Ascending aorta (tissue), 2 donors: ENCODE results near the gene SEMA5A. TPM values are rescaled to one million over a fixed set of nuclear protein-coding genes. Genes with fewer than 3 reads are reported as not detected.

Source experiments
- DNase-seq, 2 donors: peaks; one replicate each; pipeline ENCODE4 v3.0.0-alpha.2; 2019; ENCODE audit warnings: low spot score in 2 of 2
- H3K27ac ChIP-seq, 2 donors: fragments of 200-600 bp; sonication (generic); one replicate each; pipeline ENCODE4 v1.5.1; 2016 to 2017; ENCODE audit warnings: mild to moderate bottlenecking in 1 of 2
- H3K27me3 ChIP-seq: fragments of 200-600 bp; sonication (generic); one replicate; pipeline ENCODE4 v1.5.1; 2017
- H3K36me3 ChIP-seq, 2 donors: fragments of 200-600 bp; sonication (generic); one replicate each; pipeline ENCODE4 v1.5.1; 2016
- H3K4me1 ChIP-seq, 2 donors: fragments of 200-600 bp; sonication (generic); one replicate each; pipeline ENCODE4 v1.5.1; 2016 to 2017; ENCODE audit warnings: mild to moderate bottlenecking in 1 of 2
- H3K4me3 ChIP-seq, 2 donors: fragments of 200-600 bp; sonication (generic); one replicate each; pipeline ENCODE4 v1.5.1; 2016 to 2017; ENCODE audit warnings: mild to moderate bottlenecking in 1 of 2
- H3K9me3 ChIP-seq, 2 donors: fragments of 200-600 bp; sonication (generic); one replicate each; pipeline ENCODE4 v1.5.1; 2016
- intact Hi-C: fragments of 100-400 bp; cut with DNase I; formaldehyde crosslinking; loops from one replicate; pipeline ENCODE4 v1.15.1; 2023
- total RNA-seq: library from RNA; depleted of rRNA; stranded (reverse); fragments of >200 nt; gene quantifications from one replicate; pipeline ENCODE4 v1.1.0, GENCODE V29; 2016
- TF ChIP-seq, protein P1 (sequence below), 3 experiments: fragments of 200-600 bp in 2 of 3; fragments of 450-650 bp in 1 of 3; sonication (generic) in 2 of 3; IDR thresholded peaks; one replicate each; pipeline ENCODE4 v1.5.1; 2016 to 2019; ENCODE audit warnings: antibody characterized with exemption in 3 of 3, mild to moderate bottlenecking in 1 of 3, moderate library complexity in 1 of 3

SEMA5A gene
- total RNA-seq, 1 donor from 2014 or later, result 18.4 TPM

DNA sequence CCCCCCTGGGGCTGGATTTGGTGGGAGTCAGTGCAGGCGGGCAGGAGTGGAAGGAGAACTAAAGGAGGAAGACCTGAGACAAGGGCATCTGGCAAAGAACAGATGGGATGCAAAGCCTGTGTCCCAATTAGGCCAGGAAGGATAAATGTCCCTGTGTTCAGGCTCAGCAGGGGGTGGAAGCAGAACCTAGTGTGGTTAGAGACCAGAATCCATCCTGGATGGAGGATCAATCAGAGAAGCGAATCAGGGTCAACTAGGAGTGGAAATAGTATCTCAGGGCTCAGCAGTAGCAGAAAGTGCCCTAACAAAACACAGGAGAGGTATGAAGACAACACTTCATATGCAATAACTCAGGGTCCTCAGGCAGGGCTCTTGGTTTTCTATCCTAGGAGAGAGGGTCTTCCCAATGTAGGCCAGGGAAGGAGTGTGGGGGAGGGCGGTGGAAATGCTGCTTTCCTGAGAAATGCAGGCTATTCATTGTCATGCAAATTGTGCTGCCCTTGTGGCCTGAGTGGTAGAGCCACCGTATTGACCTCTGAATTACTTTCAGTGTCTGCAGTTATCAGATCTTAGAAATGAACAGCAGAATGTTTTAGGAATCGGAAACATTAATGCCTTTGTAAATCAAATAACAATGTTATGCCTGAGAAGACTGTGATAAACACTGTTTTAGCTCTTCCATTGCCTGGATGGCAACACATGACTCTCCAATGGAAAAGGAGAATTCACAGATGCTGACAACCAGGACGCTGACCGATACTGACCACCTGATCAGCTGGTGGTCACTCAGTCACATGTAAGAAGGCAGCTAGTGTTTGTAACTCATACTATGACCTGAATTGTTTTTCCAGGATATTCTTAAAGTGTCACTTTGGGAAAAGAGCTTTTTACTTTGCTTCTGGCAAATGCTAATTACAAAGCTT is 323.6 kb downstream of the SEMA5A start:
- H3K27me3 ChIP-seq, result no peaks in the 10 kb centered on the region
- no peak overlapping the region for H3K27ac ChIP-seq
- H3K36me3 ChIP-seq, result no peaks in the 10 kb centered on the region
- TF ChIP-seq, protein P1, sequence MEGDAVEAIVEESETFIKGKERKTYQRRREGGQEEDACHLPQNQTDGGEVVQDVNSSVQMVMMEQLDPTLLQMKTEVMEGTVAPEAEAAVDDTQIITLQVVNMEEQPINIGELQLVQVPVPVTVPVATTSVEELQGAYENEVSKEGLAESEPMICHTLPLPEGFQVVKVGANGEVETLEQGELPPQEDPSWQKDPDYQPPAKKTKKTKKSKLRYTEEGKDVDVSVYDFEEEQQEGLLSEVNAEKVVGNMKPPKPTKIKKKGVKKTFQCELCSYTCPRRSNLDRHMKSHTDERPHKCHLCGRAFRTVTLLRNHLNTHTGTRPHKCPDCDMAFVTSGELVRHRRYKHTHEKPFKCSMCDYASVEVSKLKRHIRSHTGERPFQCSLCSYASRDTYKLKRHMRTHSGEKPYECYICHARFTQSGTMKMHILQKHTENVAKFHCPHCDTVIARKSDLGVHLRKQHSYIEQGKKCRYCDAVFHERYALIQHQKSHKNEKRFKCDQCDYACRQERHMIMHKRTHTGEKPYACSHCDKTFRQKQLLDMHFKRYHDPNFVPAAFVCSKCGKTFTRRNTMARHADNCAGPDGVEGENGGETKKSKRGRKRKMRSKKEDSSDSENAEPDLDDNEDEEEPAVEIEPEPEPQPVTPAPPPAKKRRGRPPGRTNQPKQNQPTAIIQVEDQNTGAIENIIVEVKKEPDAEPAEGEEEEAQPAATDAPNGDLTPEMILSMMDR (IDR thresholded peaks at IDR 0.05), result no peak
- H3K4me3 ChIP-seq, result no peak overlapping the region
- no peak for DNase-seq
- no peaks in the 10 kb centered on the region for H3K4me1 ChIP-seq
- no peaks in the 10 kb centered on the region for H3K9me3 ChIP-seq
- intact Hi-C loops, result no loop called here

DNA sequence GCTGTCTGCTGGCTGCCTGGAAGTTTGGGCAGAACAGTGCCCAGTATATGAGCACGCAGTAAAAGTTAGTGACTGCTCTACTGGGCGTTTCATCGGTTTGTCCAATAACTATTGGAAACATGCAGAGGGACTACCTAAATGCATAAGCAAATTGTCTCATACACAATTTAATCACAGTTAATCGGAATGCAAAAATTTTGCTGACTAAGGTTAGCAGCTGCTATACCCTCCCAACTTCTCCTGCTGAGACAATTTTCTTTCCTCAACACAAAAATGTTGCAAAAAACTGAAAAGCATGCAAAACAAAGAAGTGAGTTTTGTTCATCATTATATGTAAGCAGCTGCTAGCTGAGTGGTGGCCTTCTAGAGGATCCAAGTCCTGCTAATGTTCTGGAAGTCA is 327.5 kb downstream of the SEMA5A start:
- TF ChIP-seq, protein P1 (IDR thresholded peaks at IDR 0.05), result no peak
- no peak overlapping the region for H3K27ac ChIP-seq
- H3K4me3 ChIP-seq, result no peak overlapping the region
- intact Hi-C loops, result loop anchor here (5.0 kb wide), 1 partner anchor 1016 kb away; no protein-coding TSS in a partner anchor
- H3K4me1 ChIP-seq, result no peaks in the 10 kb centered on the region
- no peaks in the 10 kb centered on the region for H3K36me3 ChIP-seq
- DNase-seq, result no peak
- H3K27me3 ChIP-seq, result no peaks in the 10 kb centered on the region
- H3K9me3 ChIP-seq, result no peaks in the 10 kb centered on the region

DNA sequence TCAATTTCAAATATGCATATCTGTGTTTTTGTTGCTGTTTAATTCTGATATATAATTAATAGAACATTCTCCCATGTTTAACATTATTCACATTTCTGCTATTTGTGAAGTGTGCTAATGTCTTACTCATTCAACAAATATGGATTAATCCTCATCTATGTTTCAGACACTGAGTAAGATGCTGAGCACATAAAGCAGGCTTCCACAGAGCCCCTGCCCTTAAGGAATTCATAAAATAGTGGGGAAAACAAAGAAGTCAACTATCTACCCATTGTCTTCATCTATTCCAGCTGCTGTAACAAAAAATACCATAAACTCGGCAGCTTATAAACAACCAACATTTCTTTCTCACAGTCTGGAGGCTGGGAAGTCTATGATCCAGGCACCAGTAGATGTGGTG is 333.3 kb downstream of the SEMA5A start:
- Histone ChIP-seq H3K4me1 (no peaks in the 10 kb centered on the region), H3K9me3 (no peaks in the 10 kb centered on the region), H3K4me3 (no peak overlapping the region), H3K27ac (no peak overlapping the region), H3K36me3 (no peaks in the 10 kb centered on the region), H3K27me3 (no peaks in the 10 kb centered on the region)
- TF ChIP-seq, protein P1 (IDR thresholded peaks at IDR 0.05), result no peak
- intact Hi-C loops, result no loop called here
- no peak for DNase-seq

DNA sequence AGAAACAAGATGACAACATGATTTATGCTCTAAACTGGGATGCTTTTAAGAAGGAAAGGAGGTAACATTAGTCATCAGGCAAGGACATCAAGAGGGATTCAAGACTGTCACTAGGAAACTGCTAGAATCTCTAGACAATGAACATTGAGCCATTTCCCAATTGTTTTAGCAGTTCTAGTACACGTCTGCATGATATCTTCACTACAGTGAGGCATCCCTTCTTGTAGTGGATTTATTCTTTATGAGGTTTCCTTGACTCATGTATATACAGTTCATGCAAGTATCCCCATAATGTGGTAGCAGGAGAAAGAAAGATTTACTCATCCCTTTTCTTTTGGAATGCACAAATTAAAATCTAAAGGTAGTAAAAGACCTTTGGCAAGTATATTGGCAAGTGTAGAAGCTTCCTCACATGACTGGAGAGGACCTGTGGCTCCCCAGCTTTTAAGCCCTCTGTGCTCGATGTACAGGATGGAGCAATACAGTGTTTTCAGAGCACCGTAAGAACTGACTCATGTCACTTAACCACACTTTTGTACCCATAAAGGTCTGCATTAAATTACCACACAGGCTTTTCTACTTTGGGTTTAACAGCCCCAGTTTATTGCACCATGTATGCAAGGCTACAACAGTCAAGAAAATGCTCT is 335.9 kb downstream of the SEMA5A start:
- TF ChIP-seq, protein P1 (IDR thresholded peaks at IDR 0.05), result no peak
- DNase-seq, result no peak
- no peak overlapping the region for H3K4me3 ChIP-seq
- H3K4me1 ChIP-seq, result no peaks in the 10 kb centered on the region
- no peaks in the 10 kb centered on the region for H3K36me3 ChIP-seq
- intact Hi-C loops, result loop anchor here (5.0 kb wide), 2 partner anchors 453 to 1283 kb away; no protein-coding TSS in a partner anchor
- no peak overlapping the region for H3K27ac ChIP-seq
- H3K9me3 ChIP-seq, result no peaks in the 10 kb centered on the region
- H3K27me3 ChIP-seq, result no peaks in the 10 kb centered on the region

DNA sequence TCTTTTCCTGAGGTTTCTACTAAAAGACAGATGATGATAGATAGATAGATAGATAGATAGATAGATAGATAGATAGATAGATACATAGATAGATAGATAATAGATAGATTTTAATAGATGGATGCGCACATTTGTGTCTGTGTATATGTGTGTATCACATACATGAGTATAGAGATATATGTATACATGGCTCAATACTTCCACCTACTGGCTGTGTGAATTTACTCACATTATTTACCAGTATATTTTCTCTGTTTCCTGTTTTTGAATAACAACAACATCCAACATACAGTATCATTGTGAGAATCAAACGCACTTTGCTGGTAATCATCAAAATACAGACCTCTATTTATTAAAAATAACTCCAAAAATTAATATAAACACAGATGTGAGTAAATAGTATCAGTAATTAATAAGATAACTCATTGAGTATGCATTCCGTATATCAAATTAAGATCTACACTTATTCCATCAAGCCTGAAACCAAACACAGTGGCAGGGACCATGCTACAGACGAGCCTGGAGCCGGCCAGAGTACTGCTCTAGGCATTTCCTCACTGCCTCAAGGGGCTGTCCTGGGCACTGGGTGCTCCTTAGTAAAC is 338.0 kb downstream of the SEMA5A start:
- Histone ChIP-seq H3K4me3 (no peak overlapping the region), H3K4me1 (no peaks in the 10 kb centered on the region), H3K9me3 (no peaks in the 10 kb centered on the region), H3K27ac (no peak overlapping the region), H3K36me3 (no peaks in the 10 kb centered on the region), H3K27me3 (no peaks in the 10 kb centered on the region)
- TF ChIP-seq, protein P1 (IDR thresholded peaks at IDR 0.05), result peak; percentile 9 to 47 (median 22)
- intact Hi-C loops, result loop anchor here (5.0 kb wide), 2 partner anchors 451 to 1281 kb away; no protein-coding TSS in a partner anchor
- DNase-seq, result no peak
